Activated CD8-positive, alpha-beta T cell treated with anti-CD3 and anti-CD28 coated beads, Interleukin-2, amount 10 ng/mL, durations not matched to agents 7 days and 5 days (primary cell): ENCODE data around the gene CRYAB. TPM values are rescaled to one million over a fixed set of nuclear protein-coding genes. Genes with fewer than 3 reads are reported as not detected.

ENCODE experiments used
- ATAC-seq: fragments of 150-1000 bp; cut with Tn5 transposase; one replicate; pipeline ENCODE4 v1.10.0; 2021; ENCODE audit warnings: moderate library complexity
- CTCF ChIA-PET: fragments of 350-600 bp; sonication (Branson Sonifier 250); formaldehyde crosslinking; loops from one replicate; lab custom pipeline; 2021; ENCODE audit warnings: antibody characterized with exemption; lab: Charles Lee
- POLR2A ChIA-PET: fragments of 350-600 bp; sonication (Branson Sonifier 250); formaldehyde crosslinking; loops from one replicate; lab custom pipeline; 2021; ENCODE audit warnings: antibody characterized with exemption; lab: Charles Lee
- DNase-seq: peaks from one replicate; pipeline ENCODE4 v3.0.0-alpha.2; 2020
- H3K27ac Mint-ChIP-seq: one replicate; pipeline ENCODE4 v1.8.0; 2021; ENCODE audit warnings: mild to moderate bottlenecking, mixed read lengths
- H3K27me3 Mint-ChIP-seq: one replicate; pipeline ENCODE4 v1.8.0; 2021; ENCODE audit warnings: low read depth, mixed read lengths
- H3K36me3 Mint-ChIP-seq: one replicate; pipeline ENCODE4 v1.8.0; 2021; ENCODE audit warnings: low read depth, mixed read lengths
- H3K4me1 Mint-ChIP-seq: one replicate; pipeline ENCODE4 v1.8.0; 2021; ENCODE audit warnings: low read depth, mixed read lengths
- H3K4me3 Mint-ChIP-seq: one replicate; pipeline ENCODE4 v1.8.0; 2021; ENCODE audit warnings: mild to moderate bottlenecking, mixed read lengths
- H3K9me3 Mint-ChIP-seq: one replicate; pipeline ENCODE4 v1.8.0; 2022; ENCODE audit warnings: mixed read lengths; ENCODE audit not compliant: insufficient read depth
- total RNA-seq, 2 experiments: library from RNA; stranded (reverse); gene quantifications; one replicate each; pipeline ENCODE4 v1.2.3, GENCODE V29; 2021

CRYAB gene
- total RNA-seq, 2 experiments from 2014 or later: not detected

- no peaks in the 10 kb centered on the region for H3K9me3 Mint-ChIP-seq
These were observed 7.1 kb upstream of the CRYAB start, which contains the start of gene C11orf52 for GRCh38 chr11:111918390-111919256. Gene C11orf52 (plus strand): TSS chr11:111918913. CDS start chr11:111918973, 60 bp downstream.

GRCh38 chr11:111917788-111918187 is 6.2 kb upstream of the CRYAB start:
- no peak overlapping the region for H3K4me3 Mint-ChIP-seq
- ChIA-PET POLR2A (interaction anchor here (1.3 kb wide), 1 partner anchor 9 kb away, joined by 4 read pairs; no protein-coding TSS in a partner anchor), CTCF (interaction anchor here (0.9 to 2.0 kb wide), 2 partner anchors 9 to 14 kb away, joined by 3 to 6 read pairs; no protein-coding TSS in a partner anchor)
- no peaks in the 10 kb centered on the region for H3K9me3 Mint-ChIP-seq
- H3K36me3 Mint-ChIP-seq: no peaks in the 10 kb centered on the region
- no peak for ATAC-seq
- H3K27ac Mint-ChIP-seq: no peak overlapping the region
- H3K4me1 Mint-ChIP-seq: no peaks in the 10 kb centered on the region
- no peak for DNase-seq
- peaks cover 35% of the 10 kb centered on the region for H3K27me3 Mint-ChIP-seq

More at GRCh38 chr11:111918390-111919256, 7.1 kb upstream of the CRYAB start, which contains the start of gene C11orf52:
- Mint-ChIP-seq H3K4me1 (no peaks in the 10 kb centered on the region), H3K27ac (no peak within 1 kb of the TSS), H3K27me3 (peaks cover 34% of the 10 kb centered on the region), H3K4me3 (no peak within 1 kb of the TSS), H3K36me3 (no peaks in the 10 kb centered on the region)
- ChIA-PET POLR2A (interaction anchor here (1.3 kb wide), 1 partner anchor 8 kb away, joined by 4 read pairs; no protein-coding TSS in a partner anchor), CTCF (interaction anchor here (1.6 to 2.0 kb wide), 2 partner anchors 10 to 13 kb away, joined by 6 read pairs; no protein-coding TSS in a partner anchor)
- DNase-seq (no peak), ATAC-seq (no peak)

- Mint-ChIP-seq H3K9me3 (no peaks in the 10 kb centered on the region), H3K27ac (no peak overlapping the region), H3K4me1 (no peaks in the 10 kb centered on the region), H3K27me3 (peaks cover 35% of the 10 kb centered on the region), H3K36me3 (no peaks in the 10 kb centered on the region), H3K4me3 (no peak overlapping the region)
- ChIA-PET CTCF (interaction anchor here (0.9 to 2.0 kb wide), 2 partner anchors 9 to 14 kb away, joined by 3 to 6 read pairs; no protein-coding TSS in a partner anchor), POLR2A (interaction anchor here (1.3 kb wide), 1 partner anchor 9 kb away, joined by 4 read pairs; no protein-coding TSS in a partner anchor)
- no peak for ATAC-seq
- DNase-seq: no peak
These were observed 5.7 kb upstream of the CRYAB start for GRCh38 chr11:111917312-111917711.

- DNase-seq (no peak), ATAC-seq (no peak)
- Mint-ChIP-seq H3K4me1 (no peaks in the 10 kb centered on the region), H3K27me3 (peaks cover 41% of the 10 kb centered on the region), H3K36me3 (no peaks in the 10 kb centered on the region), H3K9me3 (no peaks in the 10 kb centered on the region), H3K27ac (no peak overlapping the region), H3K4me3 (no peak overlapping the region)
- ChIA-PET CTCF (interaction anchor here (0.9 kb wide), 1 partner anchor 10 kb away, joined by 3 read pairs; no protein-coding TSS in a partner anchor), POLR2A (no interaction called here)
These were observed 5.2 kb upstream of the CRYAB start for GRCh38 chr11:111916768-111917167.

GRCh38 chr11:111913997-111914396 is 2.4 kb upstream of the CRYAB start:
- ATAC-seq (no peak), DNase-seq (no peak)
- Mint-ChIP-seq H3K27ac (no peak overlapping the region), H3K27me3 (peaks cover 50% of the 10 kb centered on the region), H3K9me3 (no peaks in the 10 kb centered on the region), H3K4me3 (no peak overlapping the region), H3K4me1 (no peaks in the 10 kb centered on the region), H3K36me3 (no peaks in the 10 kb centered on the region)
- POLR2A ChIA-PET: interaction anchor here (1.9 kb wide), 1 partner anchor 13 kb away, joined by 8 read pairs; no protein-coding TSS in a partner anchor
- CTCF ChIA-PET: interaction anchor here (1.3 to 1.5 kb wide), 2 partner anchors 12 to 15 kb away, joined by 3 to 6 read pairs; no protein-coding TSS in a partner anchor

- Mint-ChIP-seq H3K27ac (no peak overlapping the region), H3K36me3 (no peaks in the 10 kb centered on the region), H3K27me3 (peaks cover 50% of the 10 kb centered on the region), H3K4me3 (no peak overlapping the region), H3K9me3 (no peaks in the 10 kb centered on the region), H3K4me1 (no peaks in the 10 kb centered on the region)
- ATAC-seq: no peak
- ChIA-PET POLR2A (interaction anchor here (1.9 kb wide), 1 partner anchor 13 kb away, joined by 8 read pairs; no protein-coding TSS in a partner anchor), CTCF (interaction anchor here (1.3 kb wide), 1 partner anchor 13 kb away, joined by 6 read pairs; no protein-coding TSS in a partner anchor)
- DNase-seq: no peak
These were observed 1.7 kb upstream of the CRYAB start for GRCh38 chr11:111913031-111913861.

GRCh38 chr11:111912535-111912934 is 965 bp upstream of the CRYAB start, which contains the start of gene HSPB2:
Gene HSPB2 (plus strand): TSS chr11:111912734. CDS start chr11:111912830, 96 bp downstream.
- Mint-ChIP-seq H3K27ac (no peak within 1 kb of the TSS), H3K4me1 (no peaks in the 10 kb centered on the region), H3K9me3 (no peaks in the 10 kb centered on the region), H3K36me3 (no peaks in the 10 kb centered on the region), H3K4me3 (no peak within 1 kb of the TSS), H3K27me3 (peaks cover 50% of the 10 kb centered on the region)
- ChIA-PET CTCF (no interaction called here), POLR2A (no interaction called here)
- DNase-seq (no peak), ATAC-seq (no peak)

GRCh38 chr11:111910676-111911562 is 651 bp downstream of the CRYAB start:
- no peak for ATAC-seq
- ChIA-PET POLR2A (no interaction called here), CTCF (interaction anchor here (0.9 to 1.0 kb wide), 2 partner anchors 69 to 71 kb away, joined by 3 to 4 read pairs; no protein-coding TSS in a partner anchor)
- Mint-ChIP-seq H3K27me3 (peaks cover 45% of the 10 kb centered on the region), H3K4me1 (no peaks in the 10 kb centered on the region), H3K36me3 (no peaks in the 10 kb centered on the region), H3K4me3 (no peak overlapping the region), H3K27ac (no peak overlapping the region), H3K9me3 (no peaks in the 10 kb centered on the region)
- DNase-seq: no peak

- H3K4me1 Mint-ChIP-seq: no peaks in the 10 kb centered on the region
- H3K4me3 Mint-ChIP-seq: no peak overlapping the region
- no peak overlapping the region for H3K27ac Mint-ChIP-seq
- DNase-seq: no peak
- no peaks in the 10 kb centered on the region for H3K36me3 Mint-ChIP-seq
- ChIA-PET CTCF (interaction anchor here (2.2 kb wide), 1 partner anchor 9 kb away, joined by 6 read pairs; the partner anchor contains the start of gene C11orf52), POLR2A (no interaction called here)
- peaks cover 38% of the 10 kb centered on the region for H3K27me3 Mint-ChIP-seq
- no peak for ATAC-seq
- no peaks in the 10 kb centered on the region for H3K9me3 Mint-ChIP-seq
These were observed 2.2 kb downstream of the CRYAB start for GRCh38 chr11:111909378-111909777.

- H3K9me3 Mint-ChIP-seq: no peaks in the 10 kb centered on the region
- DNase-seq: no peak
- H3K27me3 Mint-ChIP-seq: peaks cover 32% of the 10 kb centered on the region
- no peaks in the 10 kb centered on the region for H3K4me1 Mint-ChIP-seq
- no peak overlapping the region for H3K4me3 Mint-ChIP-seq
- H3K36me3 Mint-ChIP-seq: no peaks in the 10 kb centered on the region
- POLR2A ChIA-PET: no interaction called here
- no peak overlapping the region for H3K27ac Mint-ChIP-seq
- ATAC-seq: no peak
- CTCF ChIA-PET: interaction anchor here (2.2 kb wide), 1 partner anchor 10 kb away, joined by 6 read pairs; the partner anchor contains the start of gene C11orf52
These were observed 2.8 kb downstream of the CRYAB start for GRCh38 chr11:111908639-111909305.
